ENCODE results near the gene USP28. TPM values are rescaled to one million over a fixed set of nuclear protein-coding genes. Genes with fewer than 3 reads are reported as not detected.
A peak's percentile ranks its signal among the peaks of the same experiment; 100 is the strongest.

USP28 gene
- total and polyA plus RNA-seq, 2 of the 8 experiments (the other 6 are each of a cell fraction or from before 2014, with no cell fraction given), result 82.6 to 119 TPM

GRCh38 chr11:113850188-113850587 lies 25.2 kb downstream of the USP28 start (continued):
- TF ChIP-seq CHD7 (IDR thresholded peaks at IDR 0.05; ENCODE audit: insufficient replicate concordance, low read length), result peak; percentile 23

All from H1 (cell line).